HEK293 (cell line): Measurements from ENCODE around the gene TIMM21.

Experiments used
- BCL11A ChIP-seq: fragments of 450-650 bp; formaldehyde crosslinking; IDR thresholded peaks from 2 replicates; pipeline ENCODE4 v1.5.1; 2016; ENCODE audit warnings: low read depth, missing biosample characterization, missing genetic modification characterization
- CTCF ChIP-seq: fragments of 450-650 bp; formaldehyde crosslinking; IDR thresholded peaks from 2 replicates; pipeline ENCODE4 v1.5.1; 2016; ENCODE audit warnings: missing biosample characterization, missing genetic modification characterization
- GLI4 ChIP-seq: fragments of 450-650 bp; formaldehyde crosslinking; IDR thresholded peaks from 2 replicates; pipeline ENCODE4 v1.5.1; 2016; ENCODE audit warnings: missing biosample characterization, missing genetic modification characterization
- GLIS1 ChIP-seq: fragments of 450-650 bp; formaldehyde crosslinking; IDR thresholded peaks from 2 replicates; pipeline ENCODE4 v1.5.1; 2016; ENCODE audit warnings: missing biosample characterization, missing genetic modification characterization
- INSM2 ChIP-seq: fragments of 450-650 bp; formaldehyde crosslinking; IDR thresholded peaks from 2 replicates; pipeline ENCODE4 v1.5.1; 2016; ENCODE audit warnings: missing biosample characterization, missing genetic modification characterization
- PATZ1 ChIP-seq: fragments of 450-650 bp; formaldehyde crosslinking; IDR thresholded peaks from 2 replicates; pipeline ENCODE4 v1.5.1; 2016; ENCODE audit warnings: missing biosample characterization, missing genetic modification characterization
- WT1 ChIP-seq: fragments of 450-650 bp; formaldehyde crosslinking; IDR thresholded peaks from 2 replicates; pipeline ENCODE4 v1.5.1; 2016; ENCODE audit warnings: missing biosample characterization, missing genetic modification characterization
- ZNF24 ChIP-seq: fragments of 450-650 bp; formaldehyde crosslinking; IDR thresholded peaks from 2 replicates; pipeline ENCODE4 v1.5.1; 2016; ENCODE audit warnings: missing biosample characterization, missing genetic modification characterization
- ZNF660 ChIP-seq: fragments of 450-650 bp; IDR thresholded peaks from 2 replicates; pipeline ENCODE4 v1.5.1; 2018; ENCODE audit warnings: missing biosample characterization, mild to moderate bottlenecking, missing genetic modification characterization
- ZNF707 ChIP-seq: fragments of 450-650 bp; formaldehyde crosslinking; IDR thresholded peaks from 2 replicates; pipeline ENCODE4 v1.5.1; 2016; ENCODE audit warnings: missing biosample characterization, missing genetic modification characterization

GRCh38 chr18:74139411-74139810, 8.9 kb upstream of the TIMM21 start:
- TF ChIP-seq CTCF (tag by site-specific recombination) (no peak), ZNF707 (tag by site-specific recombination) (no peak), PATZ1 (no peak), WT1 (tag by site-specific recombination) (no peak), ZNF660 (tag by site-specific recombination) (no peak), GLIS1 (tag by site-specific recombination) (no peak), GLI4 (no peak), ZNF24 (tag by site-specific recombination) (no peak), INSM2 (no peak), BCL11A (tag by site-specific recombination) (no peak)
